ENCODE data around the gene ZNRF3.

DNA sequence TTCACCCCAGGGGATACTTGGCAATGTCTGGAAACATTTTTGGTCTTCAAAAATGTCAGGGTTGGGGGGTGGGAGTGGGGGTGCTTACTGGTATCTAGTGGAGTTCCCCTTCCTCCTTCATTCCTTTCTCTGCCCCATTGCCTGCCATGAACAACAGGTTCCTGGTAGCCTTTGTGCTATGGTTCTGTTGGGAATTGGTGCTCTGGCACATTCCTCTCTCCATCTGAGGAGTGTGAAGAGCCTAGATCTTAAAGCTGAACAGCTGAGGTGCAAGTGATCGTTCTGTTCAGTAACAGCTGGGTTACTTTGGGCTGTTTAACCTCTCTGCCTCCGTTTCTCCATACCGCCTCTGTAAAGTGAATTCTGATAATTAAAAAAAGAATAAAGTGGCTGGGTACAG is 114.0 kb downstream of the ZNRF3 start:
- TF ChIP-seq, protein P1, sequence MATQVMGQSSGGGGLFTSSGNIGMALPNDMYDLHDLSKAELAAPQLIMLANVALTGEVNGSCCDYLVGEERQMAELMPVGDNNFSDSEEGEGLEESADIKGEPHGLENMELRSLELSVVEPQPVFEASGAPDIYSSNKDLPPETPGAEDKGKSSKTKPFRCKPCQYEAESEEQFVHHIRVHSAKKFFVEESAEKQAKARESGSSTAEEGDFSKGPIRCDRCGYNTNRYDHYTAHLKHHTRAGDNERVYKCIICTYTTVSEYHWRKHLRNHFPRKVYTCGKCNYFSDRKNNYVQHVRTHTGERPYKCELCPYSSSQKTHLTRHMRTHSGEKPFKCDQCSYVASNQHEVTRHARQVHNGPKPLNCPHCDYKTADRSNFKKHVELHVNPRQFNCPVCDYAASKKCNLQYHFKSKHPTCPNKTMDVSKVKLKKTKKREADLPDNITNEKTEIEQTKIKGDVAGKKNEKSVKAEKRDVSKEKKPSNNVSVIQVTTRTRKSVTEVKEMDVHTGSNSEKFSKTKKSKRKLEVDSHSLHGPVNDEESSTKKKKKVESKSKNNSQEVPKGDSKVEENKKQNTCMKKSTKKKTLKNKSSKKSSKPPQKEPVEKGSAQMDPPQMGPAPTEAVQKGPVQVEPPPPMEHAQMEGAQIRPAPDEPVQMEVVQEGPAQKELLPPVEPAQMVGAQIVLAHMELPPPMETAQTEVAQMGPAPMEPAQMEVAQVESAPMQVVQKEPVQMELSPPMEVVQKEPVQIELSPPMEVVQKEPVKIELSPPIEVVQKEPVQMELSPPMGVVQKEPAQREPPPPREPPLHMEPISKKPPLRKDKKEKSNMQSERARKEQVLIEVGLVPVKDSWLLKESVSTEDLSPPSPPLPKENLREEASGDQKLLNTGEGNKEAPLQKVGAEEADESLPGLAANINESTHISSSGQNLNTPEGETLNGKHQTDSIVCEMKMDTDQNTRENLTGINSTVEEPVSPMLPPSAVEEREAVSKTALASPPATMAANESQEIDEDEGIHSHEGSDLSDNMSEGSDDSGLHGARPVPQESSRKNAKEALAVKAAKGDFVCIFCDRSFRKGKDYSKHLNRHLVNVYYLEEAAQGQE (IDR thresholded peaks at IDR 0.05; ENCODE audit: low read depth), result no peak
- TF ChIP-seq CEBPB (IDR thresholded peaks at IDR 0.05) (no peak), RAD21 (IDR thresholded peaks at IDR 0.05; ENCODE audit: low read depth) (no peak), TAF1 (IDR thresholded peaks at IDR 0.05; ENCODE audit: low read depth) (no peak), YY1 (IDR thresholded peaks at IDR 0.05; ENCODE audit: low read depth) (no peak), EGR1 (IDR thresholded peaks at IDR 0.05) (no peak), ZBTB7A (IDR thresholded peaks at IDR 0.05; ENCODE audit: low read depth) (no peak), NFIC (IDR thresholded peaks at IDR 0.05) (no peak), TEAD4 (IDR thresholded peaks at IDR 0.05) (no peak)
- TF ChIP-seq, protein P2, sequence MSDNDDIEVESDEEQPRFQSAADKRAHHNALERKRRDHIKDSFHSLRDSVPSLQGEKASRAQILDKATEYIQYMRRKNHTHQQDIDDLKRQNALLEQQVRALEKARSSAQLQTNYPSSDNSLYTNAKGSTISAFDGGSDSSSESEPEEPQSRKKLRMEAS (IDR thresholded peaks at IDR 0.05), result no peak

Measured in Ishikawa (cell line).